Peyer's patch (tissue), 4 donors: ENCODE results near the gene SSTR5.

ENCODE experiments used
- CTCF ChIP-seq, 6 experiments: fragments of 450-650 bp in 4 of 6; fragments of 200-600 bp in 2 of 6; sonication (generic) in 1 of 6; IDR thresholded peaks; one replicate each; pipeline ENCODE4 v1.5.1; 2017 to 2019; ENCODE audit warnings: antibody characterized with exemption in 6 of 6, mild to moderate bottlenecking in 3 of 6, moderate library complexity in 1 of 6
- POLR2A ChIP-seq, 2 donors: fragments of 450-650 bp; IDR thresholded peaks; one replicate each; pipeline ENCODE4 v1.5.1; 2017; ENCODE audit warnings: antibody characterized with exemption in 2 of 2, mild to moderate bottlenecking in 2 of 2, moderate library complexity in 2 of 2

- TF ChIP-seq CTCF (IDR thresholded peaks at IDR 0.05) (no peak), POLR2A (IDR thresholded peaks at IDR 0.05) (no peak)
These were observed 47.4 kb downstream of the SSTR5 start for GRCh38 chr16:1119766-1120576.
